KMS-11 (cell line): ENCODE measurements around the gene DBNL.

Experiments used
- H2AFZ ChIP-seq: fragments of 200-600 bp; sonication (generic); 2 replicates; pipeline ENCODE4 v1.6.1; 2016; ENCODE audit warnings: antibody characterized with exemption, mixed run types, low read depth
- H3K27ac ChIP-seq: fragments of 200-600 bp; sonication (generic); 2 replicates; pipeline ENCODE4 v1.6.1; 2016; ENCODE audit warnings: mild to moderate bottlenecking, mixed run types
- H3K27me3 ChIP-seq: fragments of 200-600 bp; sonication (generic); 2 replicates; pipeline ENCODE4 v1.6.1; 2017; ENCODE audit warnings: mild to moderate bottlenecking, low read depth, mixed run types, moderate library complexity; ENCODE audit not compliant: insufficient read depth
- H3K36me3 ChIP-seq: fragments of 200-600 bp; sonication (generic); 2 replicates; pipeline ENCODE4 v1.6.1; 2017; ENCODE audit warnings: mild to moderate bottlenecking, mixed run types; ENCODE audit not compliant: insufficient read depth
- H3K4me1 ChIP-seq: fragments of 200-600 bp; sonication (generic); 2 replicates; pipeline ENCODE4 v1.6.1; 2016; ENCODE audit warnings: mild to moderate bottlenecking, low read depth, mixed run types; ENCODE audit not compliant: poor library complexity, severe bottlenecking
- H3K4me2 ChIP-seq: fragments of 200-600 bp; sonication (generic); 2 replicates; pipeline ENCODE4 v1.7.0; 2016; ENCODE audit warnings: mild to moderate bottlenecking, mixed run types
- H3K4me3 ChIP-seq: fragments of 200-600 bp; sonication (generic); IDR thresholded peaks from 2 replicates; pipeline ENCODE4 v1.6.1; 2017; ENCODE audit warnings: low read depth, low read length, mixed read lengths; ENCODE audit not compliant: insufficient read depth
- H3K79me2 ChIP-seq: fragments of 200-600 bp; sonication (generic); 2 replicates; pipeline ENCODE4 v1.6.1; 2016; ENCODE audit warnings: low read depth, mixed run types; ENCODE audit not compliant: insufficient read depth
- H3K9ac ChIP-seq: fragments of 200-600 bp; sonication (generic); 2 replicates; pipeline ENCODE4 v1.6.1; 2016; ENCODE audit warnings: mild to moderate bottlenecking, mixed run types
- H4K20me1 ChIP-seq: fragments of 200-600 bp; sonication (generic); 2 replicates; pipeline ENCODE4 v1.6.1; 2016; ENCODE audit warnings: mild to moderate bottlenecking, mixed run types; ENCODE audit not compliant: insufficient read depth
- TF ChIP-seq, protein P1 (sequence below): fragments of 200-600 bp; sonication (generic); conservative IDR thresholded peaks from 2 replicates; pipeline ENCODE4 v1.6.1; 2017; ENCODE audit warnings: low read depth, mild to moderate bottlenecking, antibody characterized with exemption, low read length, moderate library complexity, mixed read lengths

The DBNL gene

DNA sequence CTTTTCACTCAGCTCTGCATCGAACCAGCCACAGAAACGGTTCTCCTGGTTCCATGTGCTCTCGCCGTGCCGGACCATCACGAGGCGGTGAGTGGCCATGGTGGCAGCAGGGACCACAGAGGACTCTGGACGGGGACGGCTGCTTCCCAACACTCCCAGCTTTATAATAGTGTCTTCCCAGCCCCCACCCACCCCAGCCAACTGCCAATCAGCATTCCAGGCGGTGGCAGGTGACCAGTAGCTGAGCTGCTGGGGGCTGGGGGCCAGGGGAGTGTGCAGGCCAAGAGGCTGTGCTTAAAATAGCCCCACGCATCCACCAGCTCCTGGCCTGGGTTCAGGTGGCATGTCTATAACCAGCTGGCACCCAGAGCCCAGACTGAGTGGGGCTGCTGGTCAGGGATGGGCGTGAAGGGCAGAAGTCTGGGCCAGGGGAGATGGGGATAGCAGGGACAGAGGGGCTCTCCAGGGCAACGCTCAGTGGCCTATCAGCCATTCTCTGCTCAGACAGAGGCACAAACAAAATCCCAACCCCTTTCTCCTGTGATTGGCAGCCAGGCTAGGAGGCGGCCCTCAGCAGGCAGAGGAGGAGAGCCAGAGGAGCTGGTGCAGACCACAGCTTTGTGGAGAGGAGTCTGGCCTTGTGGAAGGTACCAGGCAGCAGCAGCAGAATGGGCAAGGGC, 21.1 kb downstream of the DBNL start, which contains the start of gene PGAM2:
Gene PGAM2 (minus strand): TSS at position 137 of the 680 bp plus-strand sequence. CDS start 38 bp downstream, at position 99.
- no peak within 1 kb of the TSS for H2AFZ ChIP-seq
- TF ChIP-seq, protein P1, sequence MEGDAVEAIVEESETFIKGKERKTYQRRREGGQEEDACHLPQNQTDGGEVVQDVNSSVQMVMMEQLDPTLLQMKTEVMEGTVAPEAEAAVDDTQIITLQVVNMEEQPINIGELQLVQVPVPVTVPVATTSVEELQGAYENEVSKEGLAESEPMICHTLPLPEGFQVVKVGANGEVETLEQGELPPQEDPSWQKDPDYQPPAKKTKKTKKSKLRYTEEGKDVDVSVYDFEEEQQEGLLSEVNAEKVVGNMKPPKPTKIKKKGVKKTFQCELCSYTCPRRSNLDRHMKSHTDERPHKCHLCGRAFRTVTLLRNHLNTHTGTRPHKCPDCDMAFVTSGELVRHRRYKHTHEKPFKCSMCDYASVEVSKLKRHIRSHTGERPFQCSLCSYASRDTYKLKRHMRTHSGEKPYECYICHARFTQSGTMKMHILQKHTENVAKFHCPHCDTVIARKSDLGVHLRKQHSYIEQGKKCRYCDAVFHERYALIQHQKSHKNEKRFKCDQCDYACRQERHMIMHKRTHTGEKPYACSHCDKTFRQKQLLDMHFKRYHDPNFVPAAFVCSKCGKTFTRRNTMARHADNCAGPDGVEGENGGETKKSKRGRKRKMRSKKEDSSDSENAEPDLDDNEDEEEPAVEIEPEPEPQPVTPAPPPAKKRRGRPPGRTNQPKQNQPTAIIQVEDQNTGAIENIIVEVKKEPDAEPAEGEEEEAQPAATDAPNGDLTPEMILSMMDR = no peak
- no peak within 1 kb of the TSS for H3K9ac ChIP-seq
- H3K4me3 ChIP-seq = no peak within 1 kb of the TSS
- peaks cover 2% of the 10 kb centered on the region; the same call in 1 of the 2 replicates for H3K36me3 ChIP-seq
- no peaks in the 10 kb centered on the region for H3K27me3 ChIP-seq
- no peaks in the 10 kb centered on the region for H4K20me1 ChIP-seq
- H3K79me2 ChIP-seq = no peaks in the 10 kb centered on the region
- H3K4me2 ChIP-seq = no peak within 1 kb of the TSS
- no peak within 1 kb of the TSS for H3K27ac ChIP-seq
- no peaks in the 10 kb centered on the region for H3K4me1 ChIP-seq

DNA sequence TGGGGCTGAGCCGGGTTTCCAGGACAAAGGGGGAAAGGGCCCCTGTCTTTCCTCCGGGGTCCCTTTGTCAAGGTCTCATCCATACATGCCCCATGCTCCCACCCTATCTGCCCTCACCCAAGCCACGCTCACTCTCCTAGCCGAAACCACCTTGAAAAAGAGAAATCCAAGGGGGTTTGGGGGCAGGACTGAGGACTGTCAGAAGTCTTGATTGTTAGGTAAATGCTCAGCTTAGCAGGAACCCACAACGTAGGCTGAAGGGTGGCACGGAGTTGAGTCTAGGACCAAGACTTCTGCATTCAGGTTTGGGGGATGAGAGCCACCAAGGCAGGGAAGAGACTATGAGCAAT, 21.6 kb downstream of the DBNL start:
- peaks cover 2% of the 10 kb centered on the region; the same call in 1 of the 2 replicates for H3K36me3 ChIP-seq
- H3K27me3 ChIP-seq = no peaks in the 10 kb centered on the region
- H3K27ac ChIP-seq = no peak overlapping the region
- H3K4me1 ChIP-seq = peaks cover 5% of the 10 kb centered on the region
- TF ChIP-seq, protein P1 = no peak
- H3K9ac ChIP-seq = no peak overlapping the region
- no peak overlapping the region for H2AFZ ChIP-seq
- no peaks in the 10 kb centered on the region for H4K20me1 ChIP-seq
- no peak overlapping the region for H3K4me3 ChIP-seq
- no peaks in the 10 kb centered on the region for H3K79me2 ChIP-seq
- H3K4me2 ChIP-seq = no peak overlapping the region

- H3K27me3 ChIP-seq = no peaks in the 10 kb centered on the region
- peaks cover 8% of the 10 kb centered on the region for H3K4me1 ChIP-seq
- H4K20me1 ChIP-seq = no peaks in the 10 kb centered on the region
- no peak overlapping the region for H3K4me3 ChIP-seq
- H3K9ac ChIP-seq = no peak overlapping the region
- TF ChIP-seq, protein P1 = no peak
- H3K79me2 ChIP-seq = no peaks in the 10 kb centered on the region
- H3K36me3 ChIP-seq = no peaks in the 10 kb centered on the region
- no peak overlapping the region for H2AFZ ChIP-seq
- no peak overlapping the region for H3K27ac ChIP-seq
- H3K4me2 ChIP-seq = no peak overlapping the region
Observed at GRCh38 chr7:44066494-44067063, 22.1 kb downstream of the DBNL start.

DNA sequence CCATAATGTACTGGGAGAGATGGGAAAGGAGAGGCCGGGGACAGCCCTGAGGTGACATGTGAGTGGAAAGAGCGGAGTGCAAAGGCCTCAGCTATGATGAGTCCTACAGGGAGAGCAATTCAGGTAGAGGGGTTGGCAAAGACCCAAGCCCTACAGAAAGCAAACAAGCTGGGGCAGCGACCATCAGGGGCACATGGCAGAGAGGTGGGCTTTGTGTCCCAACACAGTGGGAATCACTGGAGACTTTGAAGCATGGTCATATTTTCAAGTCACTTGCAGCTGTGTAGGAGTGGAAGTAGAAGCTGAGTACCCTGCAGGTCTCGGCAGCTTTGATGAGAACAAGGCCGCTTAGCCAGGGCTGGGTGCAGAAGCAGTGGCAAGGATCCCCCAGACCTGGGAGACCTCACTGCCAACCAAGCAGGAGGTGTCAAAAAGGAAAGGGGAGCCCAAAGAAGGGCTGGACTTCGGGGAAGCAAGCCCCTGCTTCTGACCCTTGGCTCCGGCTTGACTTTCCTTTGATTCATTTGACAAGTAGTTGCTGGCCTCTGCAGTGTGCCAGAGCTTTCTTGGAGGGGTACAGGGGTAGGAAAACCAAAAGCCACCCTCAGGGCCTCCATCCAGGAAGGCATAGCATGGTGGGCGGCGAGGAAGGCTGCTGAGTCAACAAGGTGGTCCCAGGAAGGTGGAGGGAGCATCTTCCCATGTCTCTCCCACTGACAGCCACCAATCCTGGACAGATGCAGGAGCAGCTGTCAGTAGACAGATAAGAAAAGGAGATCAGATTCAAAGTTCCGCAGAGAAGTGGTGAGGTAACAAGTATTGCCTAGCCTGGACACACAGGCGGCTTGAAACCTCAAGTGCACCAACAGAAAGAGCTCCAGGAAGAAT, 22.8 kb downstream of the DBNL start:
- H3K27ac ChIP-seq = no peak overlapping the region
- H2AFZ ChIP-seq = no peak overlapping the region
- H3K36me3 ChIP-seq = no peaks in the 10 kb centered on the region
- no peak overlapping the region for H3K4me3 ChIP-seq
- H3K79me2 ChIP-seq = no peaks in the 10 kb centered on the region
- H3K9ac ChIP-seq = no peak overlapping the region
- no peaks in the 10 kb centered on the region for H3K27me3 ChIP-seq
- no peaks in the 10 kb centered on the region for H4K20me1 ChIP-seq
- peaks cover 8% of the 10 kb centered on the region for H3K4me1 ChIP-seq
- TF ChIP-seq, protein P1 = no peak
- no peak overlapping the region for H3K4me2 ChIP-seq
